Panc1 (cell line): ENCODE data around the gene MSMB.

Experiments
- CTCF ChIP-seq: fragments of 450-650 bp; IDR thresholded peaks from 2 replicates; pipeline ENCODE4 v1.5.1; 2017; ENCODE audit warnings: mild to moderate bottlenecking
- POLR2AphosphoS5 ChIP-seq: IDR thresholded peaks from 2 replicates; pipeline ENCODE4 v1.6.1; 2012; ENCODE audit warnings: mild to moderate bottlenecking, low read depth, low read length, moderate library complexity
- TF ChIP-seq, protein P1 (sequence below), 2 experiments: IDR thresholded peaks; 2 replicates each; pipeline ENCODE4 v1.6.1; 2011 to 2012; ENCODE audit warnings: low read depth in 2 of 2, control low read depth in 1 of 2, low read length in 1 of 2, mild to moderate bottlenecking in 1 of 2, moderate library complexity in 1 of 2; ENCODE audit not compliant: insufficient read depth in 1 of 2

- TF ChIP-seq CTCF (no peak), POLR2AphosphoS5 (no peak)
- TF ChIP-seq, protein P1, sequence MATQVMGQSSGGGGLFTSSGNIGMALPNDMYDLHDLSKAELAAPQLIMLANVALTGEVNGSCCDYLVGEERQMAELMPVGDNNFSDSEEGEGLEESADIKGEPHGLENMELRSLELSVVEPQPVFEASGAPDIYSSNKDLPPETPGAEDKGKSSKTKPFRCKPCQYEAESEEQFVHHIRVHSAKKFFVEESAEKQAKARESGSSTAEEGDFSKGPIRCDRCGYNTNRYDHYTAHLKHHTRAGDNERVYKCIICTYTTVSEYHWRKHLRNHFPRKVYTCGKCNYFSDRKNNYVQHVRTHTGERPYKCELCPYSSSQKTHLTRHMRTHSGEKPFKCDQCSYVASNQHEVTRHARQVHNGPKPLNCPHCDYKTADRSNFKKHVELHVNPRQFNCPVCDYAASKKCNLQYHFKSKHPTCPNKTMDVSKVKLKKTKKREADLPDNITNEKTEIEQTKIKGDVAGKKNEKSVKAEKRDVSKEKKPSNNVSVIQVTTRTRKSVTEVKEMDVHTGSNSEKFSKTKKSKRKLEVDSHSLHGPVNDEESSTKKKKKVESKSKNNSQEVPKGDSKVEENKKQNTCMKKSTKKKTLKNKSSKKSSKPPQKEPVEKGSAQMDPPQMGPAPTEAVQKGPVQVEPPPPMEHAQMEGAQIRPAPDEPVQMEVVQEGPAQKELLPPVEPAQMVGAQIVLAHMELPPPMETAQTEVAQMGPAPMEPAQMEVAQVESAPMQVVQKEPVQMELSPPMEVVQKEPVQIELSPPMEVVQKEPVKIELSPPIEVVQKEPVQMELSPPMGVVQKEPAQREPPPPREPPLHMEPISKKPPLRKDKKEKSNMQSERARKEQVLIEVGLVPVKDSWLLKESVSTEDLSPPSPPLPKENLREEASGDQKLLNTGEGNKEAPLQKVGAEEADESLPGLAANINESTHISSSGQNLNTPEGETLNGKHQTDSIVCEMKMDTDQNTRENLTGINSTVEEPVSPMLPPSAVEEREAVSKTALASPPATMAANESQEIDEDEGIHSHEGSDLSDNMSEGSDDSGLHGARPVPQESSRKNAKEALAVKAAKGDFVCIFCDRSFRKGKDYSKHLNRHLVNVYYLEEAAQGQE (IDR thresholded peaks at IDR 0.05; ENCODE audit: insufficient read depth in 1 of 2, low read depth in 2 of 2, low read length in 1 of 2) = no peak
Observed at GRCh38 chr10:46052791-46053375, 6.8 kb upstream of the MSMB start.
